RWPE2 (cell line): ENCODE measurements around the gene VWA5A.
A peak's percentile ranks its signal among the peaks of the same experiment; 100 is the strongest.

Experiments
- ATAC-seq: fragments of 200-7000 bp; cut with Tn5 transposase; 3 replicates; pipeline ENCODE4 v1.9.1; 2021; ENCODE audit warnings: low read depth
- DNase-seq: peaks from one replicate; pipeline ENCODE4 v3.0.0-alpha.2; 2020; ENCODE audit warnings: low spot score
- H3K27ac ChIP-seq: fragments of 450-650 bp; 2 replicates; pipeline ENCODE4 v1.5.1; 2017; ENCODE audit warnings: mild to moderate bottlenecking; ENCODE audit not compliant: poor library complexity, severe bottlenecking
- H3K27me3 ChIP-seq: fragments of 250-450 bp; sonication (Bioruptor Pico); 2 replicates; pipeline ENCODE4 v1.5.1; 2021; ENCODE audit warnings: mild to moderate bottlenecking, moderate library complexity; ENCODE audit not compliant: insufficient read depth, poor library complexity, severe bottlenecking
- H3K36me3 ChIP-seq: fragments of 250-450 bp; sonication (Bioruptor Pico); 2 replicates; pipeline ENCODE4 v1.5.1; 2020; ENCODE audit warnings: low read depth, mild to moderate bottlenecking, moderate library complexity
- H3K4me1 ChIP-seq: fragments of 250-450 bp; sonication (Bioruptor Pico); 2 replicates; pipeline ENCODE4 v1.5.1; 2021; ENCODE audit warnings: mild to moderate bottlenecking, moderate library complexity; ENCODE audit not compliant: insufficient read depth, poor library complexity, severe bottlenecking
- H3K4me3 ChIP-seq: fragments of 250-450 bp; sonication (Bioruptor Pico); 2 replicates; pipeline ENCODE4 v1.5.1; 2021; ENCODE audit warnings: mild to moderate bottlenecking, moderate library complexity; ENCODE audit not compliant: severe bottlenecking
- H3K9me3 ChIP-seq: fragments of 250-450 bp; sonication (Bioruptor Pico); 2 replicates; pipeline ENCODE4 v1.5.1; 2021; ENCODE audit warnings: mild to moderate bottlenecking, moderate library complexity; ENCODE audit not compliant: severe bottlenecking
- TF ChIP-seq, protein P1 (sequence below): fragments of 450-650 bp; IDR thresholded peaks from one replicate; pipeline ENCODE4 v1.5.1; 2017; ENCODE audit warnings: mild to moderate bottlenecking, moderate library complexity; ENCODE audit not compliant: poor library complexity, severe bottlenecking

The VWA5A gene

DNA sequence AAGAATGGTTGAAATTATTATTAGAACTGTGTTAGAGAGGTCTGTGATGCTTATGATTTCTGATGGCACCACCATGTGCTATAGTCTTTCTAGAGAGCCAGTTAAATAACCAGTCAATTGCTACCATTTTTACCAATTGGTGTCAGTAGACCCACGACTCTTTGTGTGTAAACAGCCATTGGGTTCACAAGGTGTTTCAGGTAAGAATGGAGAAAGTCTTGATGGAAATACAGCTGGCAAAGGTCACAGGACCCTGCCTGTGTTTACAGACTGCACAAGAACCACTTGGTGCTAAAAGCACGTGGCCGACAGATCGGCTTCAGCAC is 43.7 kb upstream of the VWA5A start:
- no peaks in the 10 kb centered on the region for H3K36me3 ChIP-seq
- no peak overlapping the region for H3K27ac ChIP-seq
- TF ChIP-seq, protein P1, sequence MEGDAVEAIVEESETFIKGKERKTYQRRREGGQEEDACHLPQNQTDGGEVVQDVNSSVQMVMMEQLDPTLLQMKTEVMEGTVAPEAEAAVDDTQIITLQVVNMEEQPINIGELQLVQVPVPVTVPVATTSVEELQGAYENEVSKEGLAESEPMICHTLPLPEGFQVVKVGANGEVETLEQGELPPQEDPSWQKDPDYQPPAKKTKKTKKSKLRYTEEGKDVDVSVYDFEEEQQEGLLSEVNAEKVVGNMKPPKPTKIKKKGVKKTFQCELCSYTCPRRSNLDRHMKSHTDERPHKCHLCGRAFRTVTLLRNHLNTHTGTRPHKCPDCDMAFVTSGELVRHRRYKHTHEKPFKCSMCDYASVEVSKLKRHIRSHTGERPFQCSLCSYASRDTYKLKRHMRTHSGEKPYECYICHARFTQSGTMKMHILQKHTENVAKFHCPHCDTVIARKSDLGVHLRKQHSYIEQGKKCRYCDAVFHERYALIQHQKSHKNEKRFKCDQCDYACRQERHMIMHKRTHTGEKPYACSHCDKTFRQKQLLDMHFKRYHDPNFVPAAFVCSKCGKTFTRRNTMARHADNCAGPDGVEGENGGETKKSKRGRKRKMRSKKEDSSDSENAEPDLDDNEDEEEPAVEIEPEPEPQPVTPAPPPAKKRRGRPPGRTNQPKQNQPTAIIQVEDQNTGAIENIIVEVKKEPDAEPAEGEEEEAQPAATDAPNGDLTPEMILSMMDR, result peak; percentile 68
- H3K4me1 ChIP-seq, result no peaks in the 10 kb centered on the region
- no peaks in the 10 kb centered on the region for H3K27me3 ChIP-seq
- H3K9me3 ChIP-seq, result no peaks in the 10 kb centered on the region
- ATAC-seq, result no peak
- H3K4me3 ChIP-seq, result no peak overlapping the region
- no peak for DNase-seq

DNA sequence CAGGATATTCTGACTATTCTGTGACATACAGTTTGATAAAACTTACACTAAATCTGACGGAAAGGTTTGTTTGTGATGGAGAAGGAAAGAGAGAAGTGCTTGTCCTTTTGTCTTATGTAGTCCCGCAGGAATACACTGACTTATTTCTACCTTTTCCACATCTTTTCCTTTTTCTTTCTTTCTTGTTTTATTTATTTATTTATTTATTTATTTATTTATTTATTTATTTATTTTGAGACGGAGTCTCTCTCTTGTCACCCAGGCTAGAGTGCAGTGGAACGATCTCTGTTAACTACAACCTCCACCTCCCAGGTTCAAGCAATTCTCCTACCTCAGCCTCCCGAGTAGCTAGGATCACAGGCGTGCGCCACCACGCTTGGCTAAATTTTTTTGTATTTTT is 43.1 kb upstream of the VWA5A start:
- no peaks in the 10 kb centered on the region for H3K9me3 ChIP-seq
- H3K4me1 ChIP-seq, result no peaks in the 10 kb centered on the region
- DNase-seq (no peak), ATAC-seq (no peak)
- TF ChIP-seq, protein P1, result no peak
- no peaks in the 10 kb centered on the region for H3K36me3 ChIP-seq
- no peaks in the 10 kb centered on the region for H3K27me3 ChIP-seq
- H3K4me3 ChIP-seq, result no peak overlapping the region
- H3K27ac ChIP-seq, result no peak overlapping the region

DNA sequence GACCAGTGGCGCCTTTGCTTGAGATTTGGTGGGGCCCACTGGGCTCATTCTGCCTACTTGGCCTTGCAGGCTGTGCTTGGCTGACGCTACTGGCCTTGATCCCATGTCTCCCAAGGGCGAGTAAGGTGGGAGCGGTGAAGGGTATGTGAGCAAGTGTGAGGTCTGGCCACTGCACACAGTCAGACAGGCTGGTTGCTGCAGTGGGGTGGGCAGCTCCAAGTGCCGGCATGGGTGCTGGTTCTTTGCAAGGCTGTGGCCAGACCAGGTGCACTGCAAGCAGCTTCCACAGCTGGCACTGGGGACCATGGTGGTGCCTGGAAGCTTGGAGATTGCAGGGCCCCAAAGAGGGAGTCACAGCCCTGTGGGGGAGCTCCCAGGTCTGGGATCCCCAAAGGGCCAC is 40.7 kb upstream of the VWA5A start:
- ATAC-seq (no peak), DNase-seq (no peak)
- Histone ChIP-seq H3K27ac (no peak overlapping the region), H3K27me3 (no peaks in the 10 kb centered on the region), H3K4me3 (no peak overlapping the region), H3K36me3 (no peaks in the 10 kb centered on the region), H3K4me1 (peaks cover 3% of the 10 kb centered on the region), H3K9me3 (no peaks in the 10 kb centered on the region)
- TF ChIP-seq, protein P1, result no peak

DNA sequence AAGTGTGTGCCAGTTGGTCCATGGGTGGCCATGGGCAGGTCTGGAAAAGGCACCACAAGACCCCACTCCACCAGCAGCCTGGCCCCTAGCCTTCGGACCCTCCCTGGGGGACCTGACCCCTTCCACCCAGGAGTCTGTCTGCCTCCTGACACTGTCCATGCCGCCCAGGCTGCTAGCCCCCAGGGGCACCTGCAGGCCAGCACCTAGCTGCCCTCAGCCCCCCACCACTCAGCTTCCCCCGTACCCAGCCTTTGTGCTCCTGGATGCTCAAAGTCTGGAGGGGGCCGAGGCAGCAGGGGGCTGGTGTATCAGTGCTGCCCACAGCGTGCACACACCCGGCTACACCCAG is 39.8 kb upstream of the VWA5A start:
- Histone ChIP-seq H3K36me3 (no peaks in the 10 kb centered on the region), H3K27me3 (no peaks in the 10 kb centered on the region), H3K4me3 (no peak overlapping the region), H3K4me1 (peaks cover 10% of the 10 kb centered on the region), H3K27ac (no peak overlapping the region), H3K9me3 (no peaks in the 10 kb centered on the region)
- TF ChIP-seq, protein P1, result no peak
- DNase-seq (no peak), ATAC-seq (no peak)

DNA sequence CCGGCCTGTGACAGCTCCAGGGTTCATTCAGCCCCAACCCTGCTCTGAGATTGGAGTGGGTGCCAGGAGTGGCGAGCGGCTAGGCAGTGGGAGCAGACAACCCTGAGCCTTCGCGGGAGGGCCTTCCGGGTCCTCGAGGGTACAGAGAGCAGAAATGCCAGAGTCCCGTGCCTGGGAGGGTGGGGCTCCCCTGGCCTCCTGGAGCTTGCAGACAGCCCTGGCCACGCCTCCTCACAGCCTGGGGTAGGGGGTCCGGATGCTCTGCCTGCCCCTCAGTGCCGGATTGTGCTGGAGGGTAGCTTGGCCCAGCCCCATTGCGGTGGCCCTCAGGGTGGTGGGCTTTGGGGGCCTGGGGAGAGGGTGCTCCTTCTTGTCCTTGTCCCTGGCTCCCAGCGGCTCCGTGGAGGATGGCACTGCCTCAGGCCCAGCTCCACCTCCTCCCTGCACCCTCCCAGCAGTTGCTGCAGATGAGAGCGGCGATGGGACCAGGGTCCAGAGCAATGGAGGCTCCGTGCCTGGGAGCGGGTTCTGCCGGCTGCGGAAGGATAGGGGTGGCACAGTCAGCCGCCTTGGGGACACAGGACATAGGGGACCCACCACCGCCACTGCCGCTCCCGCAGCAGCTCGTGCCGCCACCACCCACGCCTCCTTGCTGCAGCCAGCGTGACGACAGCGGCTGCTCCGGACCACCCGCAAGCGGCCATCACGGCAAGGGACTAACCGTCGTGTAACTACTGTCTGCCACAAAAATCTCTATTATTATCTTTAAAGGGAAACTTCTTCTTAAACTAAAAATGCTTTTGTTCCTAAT is 39.2 kb upstream of the VWA5A start:
- no peaks in the 10 kb centered on the region for H3K36me3 ChIP-seq
- no peak overlapping the region for H3K4me3 ChIP-seq
- peaks cover 14% of the 10 kb centered on the region for H3K4me1 ChIP-seq
- DNase-seq (no peak), ATAC-seq (no peak)
- no peaks in the 10 kb centered on the region for H3K9me3 ChIP-seq
- TF ChIP-seq, protein P1, result no peak
- H3K27me3 ChIP-seq, result no peaks in the 10 kb centered on the region
- no peak overlapping the region for H3K27ac ChIP-seq
